GM18526 (cell line): ENCODE measurements around the gene TRAF7.

Experiments
- POLR2A ChIP-seq: IDR thresholded peaks from 3 replicates; pipeline ENCODE4 v1.6.1; 2011; ENCODE audit not compliant: insufficient read length; ENCODE audit errors: extremely low read depth

The TRAF7 gene

GRCh38 chr16:2179107-2179501 is 23.5 kb downstream of the TRAF7 start:
- TF ChIP-seq POLR2A, result no peak

- TF ChIP-seq POLR2A, result no peak
Measured at GRCh38 chr16:2179576-2179975, 24.0 kb downstream of the TRAF7 start.

GRCh38 chr16:2180461-2180860 is 24.9 kb downstream of the TRAF7 start:
- no peak for TF ChIP-seq POLR2A

GRCh38 chr16:2180962-2181923 is 25.7 kb downstream of the TRAF7 start:
- TF ChIP-seq POLR2A, result no peak

GRCh38 chr16:2181952-2182351 is 26.4 kb downstream of the TRAF7 start:
- no peak for TF ChIP-seq POLR2A

- TF ChIP-seq POLR2A, result no peak
Measured at GRCh38 chr16:2183671-2184070, 28.1 kb downstream of the TRAF7 start.

GRCh38 chr16:2184346-2184745 is 28.8 kb downstream of the TRAF7 start:
- TF ChIP-seq POLR2A, result no peak

GRCh38 chr16:2184962-2185361 is 29.4 kb downstream of the TRAF7 start:
- no peak for TF ChIP-seq POLR2A

- TF ChIP-seq POLR2A, result no peak
Measured at GRCh38 chr16:2186064-2186463, 30.5 kb downstream of the TRAF7 start.

- TF ChIP-seq POLR2A, result no peak
Measured at GRCh38 chr16:2186505-2186904, 30.9 kb downstream of the TRAF7 start.

- TF ChIP-seq POLR2A, result no peak
Measured at GRCh38 chr16:2187212-2187611, 31.6 kb downstream of the TRAF7 start.

- no peak for TF ChIP-seq POLR2A
Measured at GRCh38 chr16:2188395-2188794, 32.8 kb downstream of the TRAF7 start.

GRCh38 chr16:2189252-2189893 is 33.8 kb downstream of the TRAF7 start:
- no peak for TF ChIP-seq POLR2A

- no peak for TF ChIP-seq POLR2A
Measured at GRCh38 chr16:2190002-2190658, 34.5 kb downstream of the TRAF7 start.

- no peak for TF ChIP-seq POLR2A
Measured at GRCh38 chr16:2190659-2191445, 35.3 kb downstream of the TRAF7 start.

- no peak for TF ChIP-seq POLR2A
Measured at GRCh38 chr16:2191446-2191706, 35.8 kb downstream of the TRAF7 start.
